Nephron (organoid): ENCODE data around the gene GRIK2.

ENCODE experiments used
- H3K27ac Mint-ChIP-seq, 3 experiments: 2 replicates each; pipeline ENCODE4 v1.8.0; 2020; ENCODE audit warnings: mixed read lengths in 3 of 3, mild to moderate bottlenecking in 2 of 3, moderate library complexity in 1 of 3
- H3K27me3 Mint-ChIP-seq: 2 replicates; pipeline ENCODE4 v1.8.0; 2021; ENCODE audit warnings: low read depth, mild to moderate bottlenecking, moderate library complexity, mixed read lengths
- H3K36me3 Mint-ChIP-seq: 2 replicates; pipeline ENCODE4 v1.8.0; 2020; ENCODE audit warnings: low read depth, mixed read lengths
- H3K4me1 Mint-ChIP-seq: 2 replicates; pipeline ENCODE4 v1.8.0; 2020; ENCODE audit warnings: mixed read lengths
- H3K4me3 Mint-ChIP-seq, 3 experiments: 2 replicates each; pipeline ENCODE4 v1.8.0; 2020; ENCODE audit warnings: mild to moderate bottlenecking in 3 of 3, mixed read lengths in 3 of 3, moderate library complexity in 2 of 3
- H3K9me3 Mint-ChIP-seq: 2 replicates; pipeline ENCODE4 v1.8.0; 2020; ENCODE audit warnings: mixed read lengths
- CTCF ChIP-seq, 3 experiments: fragments of 200-600 bp; sonication (generic); IDR thresholded peaks; one replicate each; pipeline ENCODE4 v1.5.0; 2021; ENCODE audit warnings: antibody characterized with exemption in 3 of 3; ENCODE audit not compliant: unreplicated experiment in 3 of 3

GRIK2 gene

GRCh38 chr6:101486124-101486523, 92.6 kb downstream of the GRIK2 start:
- Mint-ChIP-seq H3K4me3 (no peak overlapping the region), H3K36me3 (no peaks in the 10 kb centered on the region), H3K27me3 (no peaks in the 10 kb centered on the region), H3K4me1 (peaks cover 5% of the 10 kb centered on the region), H3K9me3 (no peaks in the 10 kb centered on the region), H3K27ac (peak overlapping the region in 2 of 3 experiments; percentile 7 to 83)
- no peak for TF ChIP-seq CTCF (IDR thresholded peaks at IDR 0.05; ENCODE audit: unreplicated experiment in 3 of 3)

- H3K4me1 Mint-ChIP-seq = peaks cover 5% of the 10 kb centered on the region
- H3K27me3 Mint-ChIP-seq = no peaks in the 10 kb centered on the region
- H3K36me3 Mint-ChIP-seq = no peaks in the 10 kb centered on the region
- TF ChIP-seq CTCF (IDR thresholded peaks at IDR 0.05; ENCODE audit: unreplicated experiment in 3 of 3) = no peak
- H3K9me3 Mint-ChIP-seq = no peaks in the 10 kb centered on the region
- H3K27ac Mint-ChIP-seq = no peak overlapping the region
- H3K4me3 Mint-ChIP-seq = no peak overlapping the region
Measured at GRCh38 chr6:101486726-101487125, 93.2 kb downstream of the GRIK2 start.

GRCh38 chr6:101489456-101489855, 95.9 kb downstream of the GRIK2 start:
- Mint-ChIP-seq H3K4me3 (no peak overlapping the region), H3K27me3 (no peaks in the 10 kb centered on the region), H3K36me3 (no peaks in the 10 kb centered on the region), H3K9me3 (no peaks in the 10 kb centered on the region), H3K27ac (no peak overlapping the region), H3K4me1 (peaks cover 5% of the 10 kb centered on the region)
- no peak for TF ChIP-seq CTCF (IDR thresholded peaks at IDR 0.05; ENCODE audit: unreplicated experiment in 3 of 3)

GRCh38 chr6:101490857-101491256, 97.3 kb downstream of the GRIK2 start:
- Mint-ChIP-seq H3K4me3 (no peak overlapping the region), H3K36me3 (no peaks in the 10 kb centered on the region), H3K27me3 (no peaks in the 10 kb centered on the region), H3K27ac (no peak overlapping the region), H3K9me3 (no peaks in the 10 kb centered on the region), H3K4me1 (no peaks in the 10 kb centered on the region)
- no peak for TF ChIP-seq CTCF (IDR thresholded peaks at IDR 0.05; ENCODE audit: unreplicated experiment in 3 of 3)

- H3K9me3 Mint-ChIP-seq = no peaks in the 10 kb centered on the region
- no peak overlapping the region for H3K27ac Mint-ChIP-seq
- H3K36me3 Mint-ChIP-seq = no peaks in the 10 kb centered on the region
- no peak overlapping the region for H3K4me3 Mint-ChIP-seq
- no peaks in the 10 kb centered on the region for H3K27me3 Mint-ChIP-seq
- H3K4me1 Mint-ChIP-seq = no peaks in the 10 kb centered on the region
- no peak for TF ChIP-seq CTCF (IDR thresholded peaks at IDR 0.05; ENCODE audit: unreplicated experiment in 3 of 3)
Measured at GRCh38 chr6:101502818-101503217, 109.3 kb downstream of the GRIK2 start.

GRCh38 chr6:101509536-101509935, 116.0 kb downstream of the GRIK2 start:
- peak overlapping the region in 2 of 3 experiments; percentile 58 to 70 for H3K27ac Mint-ChIP-seq
- H3K9me3 Mint-ChIP-seq = no peaks in the 10 kb centered on the region
- H3K4me1 Mint-ChIP-seq = peaks cover 6% of the 10 kb centered on the region
- H3K36me3 Mint-ChIP-seq = no peaks in the 10 kb centered on the region
- H3K4me3 Mint-ChIP-seq = no peak overlapping the region
- no peak for TF ChIP-seq CTCF (IDR thresholded peaks at IDR 0.05; ENCODE audit: unreplicated experiment in 3 of 3)
- no peaks in the 10 kb centered on the region for H3K27me3 Mint-ChIP-seq
